Pancreas (tissue), 10 donors: ENCODE data around the gene CCDC116. TPM values are rescaled to one million over a fixed set of nuclear protein-coding genes. Genes with fewer than 3 reads are reported as not detected.
A peak's percentile ranks its signal among the peaks of the same experiment; 100 is the strongest.

ENCODE experiments used
- ATAC-seq, 4 donors: fragments of 200-7000 bp; cut with Tn5 transposase; one replicate each; pipeline versions ENCODE4 v1.8.0 to v1.9.1; 2020; ENCODE audit warnings: mild to moderate bottlenecking in 4 of 4, moderate library complexity in 4 of 4
- DNase-seq, 6 donors: peaks; one replicate each; pipeline ENCODE4 v3.0.0-alpha.2; 2020
- FAIRE-seq: peaks from 2 replicates; lab custom pipeline; 2012; peaks lifted over from hg19 to GRCh38; lab: Jason Lieb, UNC
- H3K27ac ChIP-seq, 4 donors: fragments of 200-600 bp; sonication (generic); 1 replicate in 3 of 4; 2 replicates in 1 of 4; pipeline versions ENCODE4 v1.5.0 to v1.8.0; 2020
- H3K27me3 ChIP-seq, 4 donors: fragments of 200-600 bp; one replicate each; pipeline ENCODE4 v1.8.0; 2021
- H3K36me3 ChIP-seq, 3 donors: fragments of 200-600 bp; sonication (generic) in 1 of 3; one replicate each; pipeline versions ENCODE4 v1.5.0 to v1.8.0; 2020 to 2021
- H3K4me1 ChIP-seq, 3 donors: fragments of 200-600 bp; one replicate each; pipeline ENCODE4 v1.8.0; 2021
- H3K4me3 ChIP-seq, 4 donors: fragments of 200-600 bp; sonication (generic) in 2 of 4; one replicate each; pipeline versions ENCODE4 v1.5.0 to v1.8.0; 2020 to 2021
- H3K9me3 ChIP-seq, 4 donors: fragments of 200-600 bp; one replicate each; pipeline ENCODE4 v1.8.0; 2021
- CTCF ChIP-seq, 4 donors: fragments of 200-600 bp; sonication (generic) in 3 of 4; IDR thresholded peaks; one replicate each; pipeline versions ENCODE4 v1.5.0 to v1.8.0; 2021; ENCODE audit warnings: antibody characterized with exemption in 4 of 4
- WGBS, 2 donors: extraction: QIAGEN DNeasy Blood & Tissue Kit; methylation state at CpG; one replicate each; pipeline ENCODE4 v1.1.7; 2013; 5-methylcytosine and 5-hydroxymethylcytosine counted together
- intact Hi-C, 3 donors: fragments of 100-400 bp; cut with DNase I; formaldehyde crosslinking; loops; one replicate each; pipeline versions ENCODE4 v1.11.1 to v1.14.2; 2022
- polyA plus RNA-seq, 2 donors: library from polyadenylated mRNA; stranded (reverse); fragments of 200-250 nt; gene quantifications; one replicate each; pipeline ENCODE4 v1.2.3, GENCODE V29; 2013
- total RNA-seq, 6 donors: library from RNA; stranded (reverse); fragmentation: NEBNext Ultra II Directional in 4 of 6; extraction: Animal tissue kit (Norgen Biotek cat#: 25700) in 4 of 6; gene quantifications; one replicate each; pipeline versions ENCODE4 v1.2.1 to v1.2.4, GENCODE V29; 2021 to 2023
- donor health status: healthy with polysubstance abuse.
- donor health status: DM: no; HTN: no; CAD: no; lungs with moderate emphysema.
- donor health status: DM: no; HTN: no; CAD: no.
- donor health status: control.
- donor health status: control.
- donor health status: Bipolar disorder and iron deficiency.
- donor health status: DM: yes; HTN: yes; CAD: no.
- donor health status: DM: no; HTN: no; CAD: no.
- donor health status: DM: no; HTN: no; CAD: no.
- donor health status: DM: yes; HTN: yes; CAD: no.

The CCDC116 gene
- total and polyA plus RNA-seq, 8 donors, result 0.12 to 1.3 (median 0.34) TPM; not detected in 1

DNA sequence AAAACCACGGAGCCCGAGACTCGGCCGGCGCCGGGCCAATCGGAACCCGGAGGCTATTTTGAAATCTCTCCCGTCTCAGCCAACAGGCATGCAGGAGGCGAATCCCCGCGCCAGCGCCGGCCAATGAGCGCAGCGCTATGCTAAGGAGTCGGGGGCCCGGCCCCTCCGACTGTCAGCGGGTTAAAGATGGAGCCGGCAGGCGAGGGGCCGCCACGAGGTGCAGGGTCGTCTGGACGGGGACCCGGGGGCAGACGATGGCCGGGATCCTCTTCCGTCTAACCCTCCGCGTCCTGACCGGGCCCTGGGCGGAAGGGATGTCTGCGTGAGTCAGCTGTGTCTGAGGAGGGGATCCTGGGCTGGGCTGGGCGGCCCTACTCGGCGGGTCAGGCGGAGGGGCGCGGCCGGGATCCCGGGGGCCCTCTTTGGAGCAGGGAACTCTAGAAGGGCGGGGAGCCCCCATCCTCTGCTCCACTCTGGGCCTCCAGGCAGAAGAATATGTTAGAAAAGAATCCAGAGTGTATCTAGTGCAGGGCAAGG, 19.5 kb downstream of the CCDC116 start:
- peak; percentile 54 to 90 (median 86) for ATAC-seq
- Histone ChIP-seq H3K9me3 (no peaks in the 10 kb centered on the region), H3K4me1 (no peaks in the 10 kb centered on the region), H3K36me3 (no peaks in the 10 kb centered on the region), H3K27me3 (no peaks in the 10 kb centered on the region), H3K27ac (no peak overlapping the region), H3K4me3 (peak overlapping the region; percentile 14 to 50 (median 19))
- no peak for FAIRE-seq
- intact Hi-C loops, result no loop called here
- no peak for TF ChIP-seq CTCF (IDR thresholded peaks at IDR 0.05)
- 49 to 55% methylated on average over 44 of the region's 44 CpGs for WGBS, 2 donors
- DNase-seq, result peak in 5 of 6 donors; percentile 62 to 87 (median 65)

- no peak overlapping the region for H3K27ac ChIP-seq
- DNase-seq (no peak), ATAC-seq (no peak), FAIRE-seq (no peak)
- H3K4me1 ChIP-seq, result no peaks in the 10 kb centered on the region
- no peaks in the 10 kb centered on the region for H3K9me3 ChIP-seq
- intact Hi-C loops, result no loop called here
- H3K4me3 ChIP-seq, result peak overlapping the region in 2 of 4 donors; percentile 22 to 50
- TF ChIP-seq CTCF (IDR thresholded peaks at IDR 0.05), result no peak
- no peaks in the 10 kb centered on the region for H3K27me3 ChIP-seq
- 65 to 71% methylated on average over 40 of the region's 40 CpGs for WGBS, 2 donors
- H3K36me3 ChIP-seq, result no peaks in the 10 kb centered on the region
Measured at GRCh38 chr22:21652547-21653545, 20.3 kb downstream of the CCDC116 start.

- H3K4me3 ChIP-seq, result peak overlapping the region in 3 of 4 donors; percentile 40 to 82 (median 55)
- FAIRE-seq (no peak), ATAC-seq (peak in 2 of 4 donors; percentile 2 to 6), DNase-seq (no peak)
- 24 to 28% methylated on average over 17 of the region's 17 CpGs for WGBS, 2 donors
- H3K27ac ChIP-seq, result no peak overlapping the region
- TF ChIP-seq CTCF (IDR thresholded peaks at IDR 0.05), result no peak
- no peaks in the 10 kb centered on the region for H3K9me3 ChIP-seq
- H3K4me1 ChIP-seq, result no peaks in the 10 kb centered on the region
- intact Hi-C loops, result no loop called here
- H3K36me3 ChIP-seq, result no peaks in the 10 kb centered on the region
- no peaks in the 10 kb centered on the region for H3K27me3 ChIP-seq
Measured at GRCh38 chr22:21657020-21657359, 24.4 kb downstream of the CCDC116 start.

DNA sequence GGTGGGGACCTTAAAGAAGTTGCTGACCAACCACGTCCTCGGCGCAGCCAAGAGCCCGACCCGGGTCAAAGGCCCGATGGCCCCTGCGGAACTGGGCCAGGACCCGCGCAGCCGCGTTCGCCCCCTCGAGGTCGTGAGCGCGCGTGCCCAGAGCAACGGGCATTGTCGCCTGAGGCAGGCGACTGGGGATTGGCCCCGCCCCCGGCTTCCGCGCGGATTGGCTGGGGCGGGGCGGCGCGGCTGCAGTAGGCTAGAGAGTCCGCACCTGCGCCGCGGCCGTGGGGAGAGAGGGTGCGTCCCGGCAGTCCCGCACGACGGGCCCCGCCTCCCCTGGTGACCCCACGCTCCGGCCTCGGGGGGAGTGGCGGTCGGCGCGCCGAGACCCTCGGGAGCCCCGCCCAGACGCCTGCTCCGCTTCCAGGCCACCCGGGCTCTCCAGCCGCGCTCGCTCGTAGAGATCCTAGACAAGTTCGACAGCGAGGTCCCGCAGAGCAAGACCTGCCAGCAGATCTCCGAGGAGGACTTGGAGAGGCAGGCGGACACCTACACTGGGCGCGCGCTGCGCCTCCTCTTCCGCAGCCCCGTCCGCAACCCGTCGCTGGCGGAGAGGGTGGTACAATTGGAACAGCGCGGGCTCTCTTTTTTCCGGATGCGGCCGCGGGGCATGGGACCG, 24.9 kb downstream of the CCDC116 start:
- FAIRE-seq (no peak), ATAC-seq (peak; percentile 93 to 96 (median 94)), DNase-seq (peak; percentile 75 to 92 (median 85))
- Histone ChIP-seq H3K27ac (no peak overlapping the region), H3K4me1 (no peaks in the 10 kb centered on the region), H3K9me3 (no peaks in the 10 kb centered on the region), H3K36me3 (no peaks in the 10 kb centered on the region), H3K4me3 (peak overlapping the region; percentile 40 to 82 (median 54)), H3K27me3 (no peaks in the 10 kb centered on the region)
- intact Hi-C loops, result no loop called here
- WGBS, 2 donors, result 0 to 1% methylated on average over 58 to 79 of the region's 79 CpGs
- TF ChIP-seq CTCF (IDR thresholded peaks at IDR 0.05), result peak in 1 of 4 donors; percentile 19
